IPS-NIHi7 (cell line): ENCODE data around the gene WNK2.
"Not testable (repeated sequence)": the region's sequence is repeated elsewhere in the genome, so short reads cannot be mapped to it uniquely, and the experiment has no call there.

ENCODE experiments used
- DNase-seq: peaks from one replicate; pipeline ENCODE4 v3.0.0; 2012; ENCODE audit warnings: mixed read lengths; ENCODE audit errors: extremely low spot score

Gene WNK2

GRCh38 chr9:93236541-93237206, 52.7 kb downstream of the WNK2 start:
- no peak for DNase-seq

GRCh38 chr9:93237540-93237939, 53.6 kb downstream of the WNK2 start:
- no peak for DNase-seq

GRCh38 chr9:93238953-93239925, 55.3 kb downstream of the WNK2 start:
- DNase-seq = no peak

GRCh38 chr9:93240891-93241334, 57.0 kb downstream of the WNK2 start:
- DNase-seq = no peak

GRCh38 chr9:93243112-93243511, 59.2 kb downstream of the WNK2 start:
- DNase-seq = no peak

- DNase-seq = no peak
Measured at GRCh38 chr9:93244101-93244500, 60.2 kb downstream of the WNK2 start.

GRCh38 chr9:93244510-93245436, 60.8 kb downstream of the WNK2 start:
- no peak for DNase-seq

- no peak for DNase-seq
Measured at GRCh38 chr9:93245437-93245970, 61.6 kb downstream of the WNK2 start.

- no peak for DNase-seq
Measured at GRCh38 chr9:93246111-93246510, 62.2 kb downstream of the WNK2 start.

GRCh38 chr9:93246526-93246925, 62.6 kb downstream of the WNK2 start:
- DNase-seq = no peak

- DNase-seq = no peak
Measured at GRCh38 chr9:93247099-93247865, 63.3 kb downstream of the WNK2 start.

GRCh38 chr9:93247892-93248291, 64.0 kb downstream of the WNK2 start:
- DNase-seq = no peak

GRCh38 chr9:93248386-93249040, 64.6 kb downstream of the WNK2 start:
- no peak for DNase-seq

- DNase-seq = no peak
Measured at GRCh38 chr9:93250185-93250584, 66.2 kb downstream of the WNK2 start.

- not testable (repeated sequence) for DNase-seq
Measured at GRCh38 chr9:93251309-93251708, 67.4 kb downstream of the WNK2 start.

GRCh38 chr9:93252116-93252780, 68.3 kb downstream of the WNK2 start:
- no peak for DNase-seq

GRCh38 chr9:93252781-93253530, 69.0 kb downstream of the WNK2 start:
- DNase-seq = no peak

- no peak for DNase-seq
Measured at GRCh38 chr9:93253633-93254032, 69.7 kb downstream of the WNK2 start.

- no peak for DNase-seq
Measured at GRCh38 chr9:93254061-93254481, 70.1 kb downstream of the WNK2 start.
